Activated CD8-positive, alpha-beta memory T cell treated with anti-CD3 and anti-CD28 coated beads, Interleukin-2, amount 50 U/mL, for 1 hour (primary cell): Measurements from ENCODE around the gene NCK1.

Experiments used
- DNase-seq: peaks from one replicate; pipeline ENCODE4 v3.0.0-alpha.2; 2020; ENCODE audit errors: extremely low read depth

The NCK1 gene

DNA sequence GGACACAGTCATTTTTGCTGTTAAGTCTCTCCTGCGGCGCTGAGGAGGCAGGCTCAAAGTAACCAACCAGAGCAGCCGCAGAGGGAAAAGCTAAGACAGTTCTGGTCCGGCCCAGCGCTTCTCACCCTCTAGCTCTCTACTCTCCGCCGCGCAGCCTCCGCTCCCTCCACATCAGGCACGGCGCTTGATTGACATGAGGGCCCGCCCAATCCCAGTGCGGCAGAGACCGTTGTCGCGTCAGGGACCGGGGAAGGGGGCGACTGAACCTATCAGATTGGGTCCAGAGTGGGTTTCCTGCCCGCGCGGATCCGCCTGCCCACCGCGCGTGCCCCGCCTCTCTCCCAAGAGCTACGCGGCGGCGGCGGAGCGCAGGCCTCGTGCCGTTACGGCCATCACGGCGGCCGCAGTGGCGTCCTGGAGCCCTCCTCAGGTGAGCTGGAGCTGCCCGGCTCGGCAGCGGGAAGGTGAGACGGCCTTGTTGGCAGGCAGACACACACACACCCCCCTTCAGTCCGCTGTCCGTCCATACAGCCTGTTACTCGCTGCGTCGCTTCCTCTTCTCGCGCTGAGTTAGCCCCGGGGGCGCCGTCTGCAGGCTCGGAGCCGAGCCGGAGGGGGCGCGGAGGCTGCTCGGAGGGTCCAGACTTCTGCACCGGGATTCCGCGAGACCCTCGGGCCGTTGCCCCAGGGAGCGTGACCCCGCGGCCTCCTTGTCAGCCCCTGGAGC, at the start of gene NCK1:
NCK1 (plus strand) TSS at position 319 of the 727 bp plus-strand sequence. CDS start 65,794 bp downstream, outside the sequence.
- peak; percentile 98 for DNase-seq

DNA sequence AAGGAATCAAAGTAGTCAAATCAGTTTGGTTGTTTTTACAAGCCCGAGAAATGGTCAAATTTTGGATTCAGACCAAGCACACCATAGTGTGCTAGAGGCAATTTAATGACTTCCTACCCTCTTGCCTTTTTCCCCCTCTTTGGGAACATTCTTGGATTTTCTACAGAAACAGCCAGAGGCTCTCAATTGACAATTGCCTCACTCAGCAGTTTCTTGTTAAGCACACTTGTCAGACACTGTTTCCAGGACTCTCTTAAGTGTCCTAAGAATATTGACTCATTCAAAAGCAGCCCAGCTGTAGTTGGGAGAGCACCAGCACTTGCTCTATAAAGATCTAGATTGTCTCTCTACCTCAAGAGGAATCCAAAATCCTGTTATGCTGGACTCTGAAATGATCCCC, 44.6 kb upstream of the NCK1 start:
- DNase-seq: no peak

DNA sequence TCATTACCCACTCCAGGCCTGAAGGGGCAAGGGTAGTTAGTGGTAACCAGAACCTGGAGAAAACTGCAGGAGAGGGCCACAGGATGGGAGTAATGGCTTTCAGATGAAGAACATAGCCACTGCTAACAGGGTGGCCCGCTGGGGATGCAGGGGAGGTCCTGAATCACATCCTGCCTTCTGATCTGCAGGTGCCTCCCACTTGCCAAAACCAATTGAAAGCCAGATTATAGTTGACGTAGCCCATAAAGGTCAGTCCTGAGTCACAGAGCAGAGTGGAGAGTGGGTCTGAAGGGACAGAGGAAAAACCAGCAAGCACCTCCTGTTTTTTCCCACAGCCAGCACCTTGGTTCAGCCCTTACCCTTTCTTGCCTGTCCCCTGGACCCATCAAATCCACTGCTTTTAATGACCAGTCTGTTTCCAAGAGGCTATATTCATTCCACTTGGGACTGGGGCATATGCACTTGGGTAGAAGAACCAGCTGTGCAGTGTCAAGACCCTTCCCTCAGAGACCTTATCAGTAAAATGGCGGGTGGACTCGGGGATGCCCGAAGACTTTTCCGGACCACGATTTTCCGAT, 43.7 kb upstream of the NCK1 start:
- no peak for DNase-seq

DNA sequence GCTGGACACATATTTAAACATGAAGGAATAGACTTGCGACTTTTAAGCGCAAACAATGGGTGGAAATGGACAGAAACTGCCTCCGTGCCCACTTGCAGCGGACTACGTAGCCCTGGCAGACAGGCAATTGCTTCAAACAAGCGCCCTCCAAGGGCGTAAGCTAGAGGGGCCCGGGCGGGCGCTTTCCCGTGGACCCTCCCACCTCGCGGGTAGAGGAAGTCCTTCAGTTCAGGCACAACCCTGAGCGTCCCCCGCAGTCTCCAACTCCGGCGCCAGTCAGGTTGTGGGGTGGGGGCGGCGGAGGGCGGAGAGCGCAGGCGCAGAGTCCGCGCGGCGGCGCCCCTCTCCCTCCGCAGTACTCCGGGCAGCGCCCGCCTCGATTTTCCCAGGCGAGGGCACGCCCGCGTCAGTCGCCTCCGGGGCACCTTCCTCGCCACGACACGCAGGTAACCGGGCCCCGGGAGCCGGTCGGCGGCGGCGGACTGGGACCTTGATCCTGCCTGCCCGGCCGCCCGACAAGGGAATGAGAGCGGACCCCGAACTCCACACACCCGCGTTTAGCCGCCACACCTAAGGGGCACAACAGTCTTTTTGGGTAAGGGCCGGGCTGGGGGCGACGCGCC, 43.1 kb upstream of the NCK1 start, which contains the start of gene SLC35G2:
SLC35G2 (plus strand) TSS at position 358 of the 623 bp plus-strand sequence. CDS start 35,335 bp downstream, outside the sequence.
- DNase-seq: no peak

DNA sequence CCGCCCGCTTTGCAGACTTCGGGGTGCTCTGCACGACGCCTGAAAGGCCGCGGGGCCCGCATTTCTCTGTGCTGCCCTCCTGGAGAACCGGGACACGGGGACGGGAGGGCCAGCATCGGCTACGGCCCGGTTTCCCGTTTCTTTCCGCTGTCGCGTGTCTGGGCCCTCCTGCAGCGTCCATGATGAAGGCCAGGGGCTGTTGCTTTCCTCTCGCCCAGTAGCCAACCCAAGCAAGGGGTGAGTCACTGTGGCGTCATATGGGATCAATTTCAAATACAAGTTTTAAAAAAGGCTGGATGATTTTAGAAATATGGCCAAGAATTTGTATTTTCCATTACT, 42.6 kb upstream of the NCK1 start:
- no peak for DNase-seq

DNA sequence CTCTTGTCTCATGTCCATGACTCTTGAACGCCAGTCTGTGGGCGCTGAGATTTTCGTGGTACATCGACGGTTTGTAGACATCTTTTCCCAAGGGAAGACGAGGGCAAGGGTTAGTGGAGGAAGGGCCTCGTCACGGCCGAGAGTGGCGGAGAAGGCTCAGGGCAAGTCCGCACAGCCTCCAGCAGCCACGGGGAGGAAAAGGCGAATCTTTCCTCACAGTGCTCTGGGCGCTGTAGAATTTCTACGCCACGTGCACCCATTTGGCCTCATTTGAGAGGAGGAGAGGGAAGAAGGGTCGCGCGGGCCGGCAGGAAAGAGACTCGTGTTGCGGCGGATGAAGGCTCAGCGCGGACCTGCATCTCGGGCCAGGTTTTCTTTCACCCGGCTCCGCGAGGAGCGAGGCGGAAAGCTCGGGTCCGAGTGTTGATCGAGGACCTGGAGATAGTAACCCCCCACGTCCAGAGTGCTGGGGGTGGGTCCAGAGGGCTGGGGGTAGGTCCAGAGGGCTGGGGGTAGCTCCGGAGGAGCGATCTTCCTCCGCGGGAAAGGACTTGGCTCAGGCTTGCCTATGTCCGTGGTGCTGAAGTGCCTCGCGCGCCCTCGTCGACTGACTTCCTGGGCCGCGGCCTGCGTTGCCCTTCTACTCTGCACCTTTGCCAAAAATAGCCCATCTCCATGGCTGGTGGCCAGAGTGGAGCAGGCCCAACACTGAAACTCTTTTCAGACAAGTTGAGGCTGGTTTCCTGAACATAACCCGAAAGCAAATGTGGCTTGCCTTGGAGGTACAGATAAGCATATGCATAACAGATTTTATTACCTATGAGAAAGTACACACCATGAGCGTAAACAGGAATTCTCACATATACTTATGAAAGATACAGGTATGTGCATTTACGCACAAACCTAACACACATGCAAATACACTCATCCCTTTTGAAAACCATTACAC, 42.0 kb upstream of the NCK1 start:
- no peak for DNase-seq

DNA sequence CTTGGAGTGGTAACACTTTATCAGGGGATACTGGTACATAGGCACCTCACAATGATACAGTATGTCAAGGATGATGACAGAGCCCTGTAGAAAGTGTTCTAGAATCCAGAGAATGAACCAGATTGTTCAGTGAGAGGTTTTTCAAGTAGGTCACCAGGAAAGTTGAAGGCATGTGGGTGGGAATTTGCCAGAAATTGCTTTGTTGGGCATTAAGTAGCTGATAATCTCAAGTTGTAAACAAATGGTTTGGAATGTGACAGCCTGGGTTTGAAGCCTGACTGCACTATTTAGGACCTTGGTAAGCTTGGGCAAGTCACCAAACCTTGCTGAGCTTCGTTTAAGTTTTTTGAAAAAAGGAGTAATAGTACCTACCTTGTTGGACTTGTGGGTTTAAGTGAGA, 30.5 kb upstream of the NCK1 start:
- no peak for DNase-seq

DNA sequence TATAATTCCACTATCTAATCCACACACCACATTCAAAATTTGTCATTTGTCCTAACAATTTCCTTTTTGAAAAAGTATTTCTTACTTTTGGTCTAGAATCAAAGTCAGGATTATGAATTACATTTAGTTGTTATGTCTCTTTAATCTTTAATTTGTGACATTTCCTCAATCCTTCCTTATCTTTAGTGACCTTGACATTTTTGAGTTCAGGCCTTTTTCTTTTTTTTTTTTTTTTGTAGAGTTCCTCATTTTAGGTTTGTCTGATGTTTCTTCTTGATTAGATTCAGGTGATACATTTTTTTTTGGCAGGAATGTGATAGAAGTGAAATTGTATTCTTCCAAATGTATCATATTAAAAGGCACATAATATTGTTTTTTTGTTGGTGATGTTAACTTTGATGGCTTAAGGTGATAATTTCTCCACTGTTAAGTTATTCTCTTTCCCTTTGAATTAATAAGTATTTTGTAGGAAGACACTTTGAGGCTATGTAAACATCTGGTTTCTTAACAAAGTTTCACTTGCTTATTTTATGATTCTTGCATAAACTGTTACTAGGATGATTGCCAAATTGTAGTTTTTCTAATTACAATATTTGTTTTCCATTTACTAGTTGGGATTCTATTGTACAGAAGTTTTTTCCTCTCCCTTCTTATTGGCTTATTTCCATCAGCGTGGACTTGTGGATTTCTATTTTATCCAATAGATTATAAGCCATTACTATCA, 26.8 kb upstream of the NCK1 start:
- DNase-seq: no peak

DNA sequence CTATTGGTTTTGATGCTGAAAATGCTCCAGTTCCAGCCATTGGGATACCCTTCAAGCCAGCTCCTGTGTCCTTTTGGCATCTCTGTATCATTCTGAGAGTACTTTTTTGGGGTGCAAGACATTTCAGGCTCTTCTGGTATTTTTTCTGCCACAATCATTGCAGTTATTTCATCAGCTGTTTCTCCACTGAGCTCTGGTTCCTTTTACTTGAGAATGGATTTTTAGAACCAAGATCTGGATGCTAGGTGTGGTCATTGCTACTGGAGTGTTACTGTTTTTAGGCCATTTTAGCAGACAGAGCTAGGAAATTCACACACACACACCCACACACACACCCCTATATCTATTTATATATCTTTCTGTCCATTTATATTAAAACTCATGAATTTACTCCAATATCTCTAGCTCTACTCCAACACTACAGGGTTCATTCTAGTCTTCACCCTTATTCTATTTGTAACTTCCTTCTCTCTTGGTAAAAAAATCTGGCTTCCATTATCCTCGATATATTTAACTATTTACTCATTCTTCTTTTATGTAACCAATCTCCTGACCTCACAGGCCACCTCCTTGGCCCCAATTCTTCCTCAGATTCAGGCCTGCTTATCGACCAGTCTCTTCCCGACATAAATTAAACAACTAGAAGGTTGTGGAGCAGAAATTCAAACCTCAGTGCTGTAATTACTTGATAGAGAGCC, 26.0 kb upstream of the NCK1 start:
- DNase-seq: no peak

DNA sequence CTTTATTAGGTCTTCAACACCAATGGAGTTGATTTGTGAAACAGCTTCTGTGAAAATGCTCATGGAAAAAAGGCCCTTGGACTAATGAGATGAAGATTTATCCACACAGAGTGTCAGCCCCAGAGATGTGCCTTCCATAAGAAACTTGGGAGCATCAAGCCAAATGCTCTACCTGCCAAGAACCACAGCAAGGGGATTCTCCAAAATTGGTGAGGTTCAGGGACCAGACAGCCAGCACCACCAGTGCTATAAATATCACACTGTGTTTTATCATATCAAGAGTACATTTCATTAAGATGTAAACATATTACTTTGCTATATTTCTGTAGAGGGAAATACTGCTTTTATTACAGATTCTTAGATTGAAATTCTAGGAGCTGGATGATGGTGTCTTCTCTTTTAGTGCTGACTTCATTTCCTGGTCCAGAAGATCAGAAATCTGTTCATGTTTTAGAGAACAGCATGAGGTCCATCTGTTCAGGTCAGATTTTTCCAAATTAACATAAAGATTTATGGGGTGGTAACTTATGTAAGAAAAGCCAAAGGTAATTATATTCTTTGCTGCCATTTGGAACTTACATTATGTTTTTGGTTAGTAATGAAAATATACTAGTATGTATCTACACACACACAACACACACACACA, 25.4 kb upstream of the NCK1 start:
- DNase-seq: no peak

DNA sequence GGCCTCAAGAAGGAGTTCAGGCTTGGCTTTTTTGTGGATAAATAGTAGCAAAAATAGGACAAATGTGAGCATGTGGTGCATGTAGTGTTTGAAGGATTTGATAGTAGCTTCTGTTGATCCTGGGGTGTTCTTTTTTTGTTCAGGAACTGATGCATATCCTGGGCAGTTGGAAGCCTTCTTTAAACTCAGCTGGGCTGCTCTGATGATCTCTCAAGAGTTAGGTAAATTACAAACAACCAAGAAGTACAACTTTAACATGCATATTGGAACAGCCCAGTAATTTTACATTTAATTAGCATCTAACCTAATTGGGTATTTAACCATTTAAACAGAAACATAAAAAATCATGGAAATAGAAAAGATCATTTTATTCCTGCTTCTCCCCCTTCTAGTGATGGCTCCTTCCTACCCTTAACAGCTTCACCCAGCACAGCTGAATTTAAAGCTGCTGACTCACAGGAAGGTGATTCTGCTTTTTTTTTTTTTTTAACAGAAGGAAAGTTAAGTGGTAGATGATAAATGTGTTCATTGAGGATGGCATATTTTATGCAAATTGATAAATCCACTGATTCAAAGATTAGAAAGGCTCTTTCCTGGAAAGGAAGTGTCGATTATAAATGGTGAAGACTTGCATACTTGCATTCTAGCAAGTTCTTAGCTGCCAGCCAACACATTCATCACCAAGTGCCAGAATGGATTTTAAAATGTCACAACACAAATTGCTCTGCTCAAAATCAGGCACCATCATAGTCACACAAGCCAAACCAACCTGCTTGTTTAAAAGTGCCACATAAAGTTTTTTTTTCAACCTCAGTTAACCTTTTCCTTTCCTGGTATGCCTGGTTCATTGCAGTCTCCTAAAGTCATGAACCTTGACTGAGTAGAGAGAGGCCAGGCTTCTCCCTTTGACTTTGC, 23.1 kb upstream of the NCK1 start:
- no peak for DNase-seq

DNA sequence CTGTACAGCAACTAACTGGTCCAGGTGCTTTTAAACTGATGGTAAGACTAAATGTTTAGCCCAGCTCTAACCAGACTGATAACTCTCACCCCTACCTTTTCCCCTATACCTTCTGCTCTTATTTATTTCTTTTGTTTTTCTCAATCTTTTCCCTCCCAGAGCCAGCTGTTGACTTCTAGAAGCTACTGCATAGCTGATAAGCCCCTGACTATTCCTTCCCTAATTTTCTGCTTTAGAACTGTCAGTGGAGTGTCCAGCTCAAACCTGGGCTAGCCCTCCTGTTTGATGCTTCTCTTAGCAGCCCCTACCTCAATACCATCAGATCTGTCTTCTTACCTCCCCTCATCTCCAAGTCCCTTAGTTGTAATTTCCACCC, 22.5 kb upstream of the NCK1 start:
- no peak for DNase-seq

DNA sequence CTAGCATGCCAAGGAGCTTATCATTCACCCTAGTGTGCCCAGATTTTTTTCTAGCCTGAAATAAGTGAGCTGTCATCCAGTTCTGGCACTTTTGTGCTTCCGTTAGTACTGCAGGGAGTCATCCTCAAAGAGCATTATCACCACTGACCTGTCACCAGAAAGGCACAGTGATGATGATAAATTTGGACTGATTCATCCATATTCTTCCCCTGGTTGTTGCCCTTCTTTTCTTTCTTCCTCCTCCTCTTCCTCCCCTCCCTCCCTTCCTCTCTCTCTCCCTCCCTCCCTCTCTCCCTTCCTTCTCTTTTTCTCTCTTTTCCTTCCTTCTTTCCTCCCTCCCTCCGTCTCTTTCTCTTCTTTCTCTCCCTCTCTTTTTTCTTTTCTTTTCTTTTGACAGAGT, 21.8 kb upstream of the NCK1 start:
- no peak for DNase-seq

DNA sequence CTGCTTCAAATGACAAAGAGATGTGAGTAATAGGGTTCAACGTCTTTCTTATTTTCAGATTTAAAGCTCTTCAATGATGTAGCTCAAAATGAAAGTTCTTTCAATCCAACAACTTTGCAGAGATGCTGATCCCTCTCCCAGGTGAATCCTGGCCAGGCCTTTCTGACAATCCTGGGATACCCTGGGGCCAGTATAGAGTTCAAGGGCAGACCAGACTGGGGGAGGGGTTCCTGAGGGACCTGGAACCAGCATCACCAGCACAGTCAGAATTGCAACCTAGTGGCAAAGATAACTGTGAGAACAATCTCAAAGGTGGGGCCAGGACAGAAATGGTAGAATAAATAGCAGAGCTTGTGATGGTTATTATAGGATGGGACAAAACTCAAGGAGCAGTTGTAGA, 19.7 kb upstream of the NCK1 start:
- no peak for DNase-seq

DNA sequence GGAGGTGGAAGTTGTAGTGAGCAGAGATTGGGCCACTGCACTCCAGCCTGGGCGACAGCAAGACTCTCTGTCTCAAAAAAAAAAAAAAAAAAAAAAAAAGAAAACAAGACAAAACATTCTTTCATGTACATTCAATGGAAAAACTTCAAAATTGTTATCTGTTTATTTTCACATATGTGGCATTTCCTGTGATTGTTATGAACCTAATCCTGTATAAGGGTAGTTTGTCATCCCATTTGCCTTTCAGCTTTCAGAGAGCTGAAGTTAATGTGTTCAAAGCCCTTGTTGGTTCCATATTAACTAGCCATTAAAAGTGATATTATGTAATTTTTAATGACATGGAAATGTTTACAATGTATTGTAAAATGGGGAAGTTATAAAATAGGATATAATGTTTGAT, 17.3 kb upstream of the NCK1 start:
- DNase-seq: no peak

DNA sequence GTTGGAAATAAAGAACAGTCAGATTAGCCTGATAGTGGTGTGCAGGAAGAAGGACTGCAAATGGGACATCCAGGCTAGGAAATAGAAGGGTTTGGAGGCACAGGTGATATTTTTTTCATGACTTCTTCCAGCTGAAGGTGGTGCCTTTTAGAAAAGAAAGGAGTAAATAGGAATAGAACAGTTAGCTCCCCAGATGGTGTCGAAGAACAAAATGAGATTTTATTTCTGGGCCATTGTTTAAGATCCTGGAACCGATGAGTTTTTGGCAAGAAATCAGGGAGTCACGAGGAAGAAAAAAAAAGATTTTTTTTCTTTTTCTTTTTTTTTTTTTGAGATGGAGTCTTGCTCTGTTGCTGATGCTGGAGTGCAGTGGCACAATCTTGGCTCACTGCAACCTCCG, 9.8 kb upstream of the NCK1 start:
- no peak for DNase-seq

DNA sequence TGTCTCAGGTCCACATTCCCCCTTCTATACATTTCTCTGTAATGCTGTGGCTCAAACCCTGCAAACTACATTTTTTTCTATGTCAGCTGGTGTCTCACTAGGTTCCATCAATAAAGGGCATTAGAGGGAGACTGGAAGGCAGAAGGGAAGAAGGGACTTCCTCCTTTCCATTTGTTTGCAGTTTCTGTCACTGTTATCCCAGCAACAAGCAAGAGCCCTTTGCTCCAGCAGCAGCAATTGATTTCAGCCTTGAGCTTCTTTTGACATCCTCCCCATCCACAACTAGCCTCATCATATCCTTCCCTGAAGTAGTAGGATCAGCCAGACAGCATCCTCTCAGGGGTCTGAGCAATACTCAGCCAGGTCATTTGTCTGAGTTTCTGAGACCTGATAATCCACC, 5.3 kb upstream of the NCK1 start:
- DNase-seq: no peak

DNA sequence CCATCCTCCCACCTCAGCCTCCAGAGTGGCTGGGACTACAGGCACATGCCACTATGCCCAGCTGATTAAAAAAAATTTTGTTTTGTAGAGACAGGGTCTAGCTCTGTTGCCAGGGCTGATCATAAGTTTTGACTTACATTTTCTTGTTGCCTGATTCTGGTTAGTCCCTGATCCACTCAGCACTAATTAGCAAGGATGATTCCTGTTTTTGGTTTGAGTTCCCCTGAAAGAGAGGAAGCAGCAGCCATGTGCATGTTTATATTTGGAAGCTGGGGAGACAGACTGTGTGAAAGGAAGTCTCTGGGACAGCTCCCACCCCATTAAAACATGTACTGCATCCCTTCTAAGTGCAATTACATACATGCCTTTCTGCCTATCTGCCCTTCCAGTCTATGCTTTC, 3.6 kb upstream of the NCK1 start:
- no peak for DNase-seq

DNA sequence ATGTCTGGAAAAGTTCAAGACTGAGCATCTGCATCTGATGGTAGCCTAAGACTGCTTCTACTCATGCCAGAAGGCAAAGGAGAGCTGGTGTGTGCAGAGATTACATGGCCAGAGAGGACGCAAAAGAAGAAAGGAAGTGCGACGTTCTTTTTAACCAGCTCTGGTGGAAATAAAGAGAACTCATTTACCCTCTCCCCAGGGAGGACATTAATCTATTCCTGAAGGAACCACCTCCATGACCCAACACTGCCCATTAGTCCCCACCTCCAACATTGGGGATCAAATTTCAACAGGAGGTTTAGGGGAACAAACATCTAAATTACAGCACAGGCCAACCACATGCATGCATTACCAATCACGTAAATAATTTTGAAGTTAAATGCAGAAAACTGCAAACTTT, 1.5 kb upstream of the NCK1 start:
- no peak for DNase-seq
